Measurements from ENCODE around the gene CDH4.

The CDH4 gene

GRCh38 chr20:61360940-61361339, 108.9 kb downstream of the CDH4 start:
- no peak for DNase-seq

GRCh38 chr20:61361501-61361900, 109.4 kb downstream of the CDH4 start:
- no peak for DNase-seq

GRCh38 chr20:61364147-61364546, 112.1 kb downstream of the CDH4 start:
- DNase-seq = no peak

- no peak for DNase-seq
These were observed 114.9 kb downstream of the CDH4 start for GRCh38 chr20:61366914-61367313.

GRCh38 chr20:61369731-61370520, 117.9 kb downstream of the CDH4 start:
- DNase-seq = no peak

- no peak for DNase-seq
These were observed 118.8 kb downstream of the CDH4 start for GRCh38 chr20:61370841-61371303.

- DNase-seq = no peak
These were observed 119.6 kb downstream of the CDH4 start for GRCh38 chr20:61371501-61372136.

- DNase-seq = no peak
These were observed 120.3 kb downstream of the CDH4 start for GRCh38 chr20:61372137-61373054.

- no peak for DNase-seq
These were observed 121.0 kb downstream of the CDH4 start for GRCh38 chr20:61373055-61373399.

- DNase-seq = no peak
These were observed 122.0 kb downstream of the CDH4 start for GRCh38 chr20:61373956-61374545.

- DNase-seq = no peak
These were observed 124.6 kb downstream of the CDH4 start for GRCh38 chr20:61376541-61377240.

GRCh38 chr20:61378694-61379355, 126.8 kb downstream of the CDH4 start:
- DNase-seq = no peak

GRCh38 chr20:61379898-61380544, 128.0 kb downstream of the CDH4 start:
- DNase-seq = no peak

GRCh38 chr20:61380545-61380915, 128.5 kb downstream of the CDH4 start:
- DNase-seq = no peak

- no peak for DNase-seq
These were observed 130.1 kb downstream of the CDH4 start for GRCh38 chr20:61382194-61382593.

GRCh38 chr20:61385296-61385695, 133.2 kb downstream of the CDH4 start:
- DNase-seq = no peak

GRCh38 chr20:61385731-61386130, 133.7 kb downstream of the CDH4 start:
- no peak for DNase-seq

GRCh38 chr20:61387204-61387953, 135.3 kb downstream of the CDH4 start:
- no peak for DNase-seq

GRCh38 chr20:61387954-61388348, 135.9 kb downstream of the CDH4 start:
- DNase-seq = no peak

GRCh38 chr20:61389077-61389476, 137.0 kb downstream of the CDH4 start:
- DNase-seq = no peak

GRCh38 chr20:61391185-61391584, 139.1 kb downstream of the CDH4 start:
- DNase-seq = no peak
